AG09319 (cell line): ENCODE results near the gene PRKACB.

Source experiments
- DNase-seq: peaks from one replicate; pipeline ENCODE4 v3.0.0-alpha.2; 2010; ENCODE audit warnings: low read depth; ENCODE audit errors: extremely low read depth
- CTCF ChIP-seq: IDR thresholded peaks from 2 replicates; pipeline ENCODE4 v1.5.1; 2011; ENCODE audit warnings: low read depth, mild to moderate bottlenecking, inconsistent platforms, low read length, moderate library complexity

PRKACB gene

GRCh38 chr1:84143796-84144565 lies at the start of gene PRKACB:
Gene PRKACB (plus strand): TSS chr1:84144271. CDS start chr1:84144362, 91 bp downstream.
- TF ChIP-seq CTCF: no peak
- DNase-seq: no peak

- no peak for DNase-seq
- no peak for TF ChIP-seq CTCF
Observed at GRCh38 chr1:84095308-84095707, 48.8 kb upstream of the PRKACB start.

GRCh38 chr1:84096176-84096575 lies 47.9 kb upstream of the PRKACB start:
- no peak for DNase-seq
- no peak for TF ChIP-seq CTCF

GRCh38 chr1:84101204-84101603 lies 42.9 kb upstream of the PRKACB start:
- TF ChIP-seq CTCF: no peak
- no peak for DNase-seq

GRCh38 chr1:84103197-84103992 lies 40.7 kb upstream of the PRKACB start:
- TF ChIP-seq CTCF: no peak
- DNase-seq: peak; percentile 48

- DNase-seq: peak; percentile 14
Observed at GRCh38 chr1:84107538-84107937, 36.5 kb upstream of the PRKACB start.

- TF ChIP-seq CTCF: no peak
- DNase-seq: no peak
Observed at GRCh38 chr1:84107955-84108354, 36.1 kb upstream of the PRKACB start.
